Kidney (tissue), 14 donors: ENCODE results near the gene YAF2. TPM values are rescaled to one million over a fixed set of nuclear protein-coding genes. Genes with fewer than 3 reads are reported as not detected.
"Not testable (repeated sequence)": the region's sequence is repeated elsewhere in the genome, so short reads cannot be mapped to it uniquely, and the experiment has no call there.

Experiments used
- DNase-seq, 5 donors: peaks; one replicate each; pipeline ENCODE4 v3.0.0-alpha.2; 2013 to 2020
- FAIRE-seq: peaks from 2 replicates; lab custom pipeline; 2012; peaks lifted over from hg19 to GRCh38; lab: Jason Lieb, UNC
- H3K27ac ChIP-seq, 2 donors: one replicate each; pipeline ENCODE4 v1.7.0; 2013; ENCODE audit warnings: low read depth in 2 of 2, low read length in 2 of 2, inconsistent platforms in 1 of 2
- H3K27me3 ChIP-seq: one replicate; pipeline ENCODE4 v1.7.1; 2013; ENCODE audit warnings: low read length, inconsistent platforms; ENCODE audit not compliant: control insufficient read depth, insufficient read depth
- H3K36me3 ChIP-seq, 3 donors: one replicate each; pipeline versions ENCODE4 v1.7.0 to v1.7.1; 2013; ENCODE audit warnings: low read length in 3 of 3, control low read depth in 1 of 3, inconsistent platforms in 1 of 3; ENCODE audit not compliant: insufficient read depth in 3 of 3, control insufficient read depth in 2 of 3
- H3K4me1 ChIP-seq, 3 donors: one replicate each; pipeline versions ENCODE4 v1.7.0 to v1.7.1; 2013; ENCODE audit warnings: low read length in 3 of 3, inconsistent platforms in 1 of 3, low read depth in 1 of 3; ENCODE audit not compliant: control insufficient read depth in 2 of 3, insufficient read depth in 2 of 3
- H3K4me3 ChIP-seq, 3 donors: one replicate each; pipeline versions ENCODE4 v1.7.0 to v1.8.1; 2013; ENCODE audit warnings: low read length in 3 of 3, control low read depth in 1 of 3, inconsistent platforms in 1 of 3
- H3K9ac ChIP-seq, 3 donors: one replicate each; pipeline versions ENCODE4 v1.7.0 to v1.7.1; 2013; ENCODE audit warnings: low read length in 3 of 3, control low read depth in 1 of 3, inconsistent platforms in 1 of 3
- H3K9me3 ChIP-seq, 3 donors: one replicate each; pipeline versions ENCODE4 v1.7.0 to v1.7.1; 2013; ENCODE audit warnings: low read length in 3 of 3, control low read depth in 1 of 3, inconsistent platforms in 1 of 3; ENCODE audit not compliant: control insufficient read depth in 2 of 3, insufficient read depth in 1 of 3
- intact Hi-C: fragments of 100-400 bp; cut with DNase I; formaldehyde crosslinking; loops from one replicate; pipeline ENCODE4 v1.11.1; 2022
- polyA plus RNA-seq: library from polyadenylated mRNA; stranded (reverse); fragments of 350-450 nt; fragmentation: Illumina TruSeq; extraction: RNeasy Lipid Tissue Mini Kit (QIAGEN cat#74804); gene quantifications from one replicate; pipeline ENCODE4 v1.2.3, GENCODE V29; 2014; ENCODE audit warnings: low read depth, low replicate concordance; ENCODE audit not compliant: insufficient read depth
- total RNA-seq: library from RNA; stranded (reverse); fragmentation: NEBNext Ultra II Directional; extraction: Animal tissue kit (Norgen Biotek cat#: 25700); gene quantifications from one replicate; pipeline ENCODE4 v1.2.1, GENCODE V29; 2021
- TF ChIP-seq, protein P1 (sequence below): IDR thresholded peaks from 3 replicates; pipeline ENCODE4 v1.5.1; 2012; ENCODE audit warnings: mild to moderate bottlenecking, moderate library complexity, borderline replicate concordance; ENCODE audit not compliant: insufficient read depth; ENCODE audit errors: extremely low read depth
- donor health status: control.
- donor health status: control.
- donor health status: control.
- donor health status: control.
- donor health status: control.
- donor health status: DM: yes; HTN: yes; CAD: no.
- donor health status: Normal renal cell carcinoma (clear cell type).

YAF2 gene
- total and polyA plus RNA-seq, 2 donors from 2014 or later: 15.0 to 32.0 TPM

DNA sequence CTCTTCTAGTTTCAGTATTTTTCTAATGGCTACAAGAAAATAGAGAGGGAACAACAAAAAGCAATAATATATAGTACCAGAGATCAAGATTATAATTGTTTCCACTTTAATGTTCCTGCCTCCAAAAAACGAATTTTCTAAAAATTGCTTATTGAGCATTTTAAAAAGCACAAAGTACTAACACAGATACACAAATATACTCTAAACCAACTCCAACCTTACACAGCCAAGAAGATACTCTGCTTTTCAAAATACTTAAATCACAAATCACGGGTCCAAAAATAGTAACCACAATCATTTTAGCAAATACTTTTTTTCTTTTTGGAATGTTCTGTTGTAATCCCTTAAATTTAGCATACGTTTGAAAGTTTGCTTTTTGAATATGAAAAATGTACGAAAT is 2.0 kb downstream of the YAF2 start:
- H3K9me3 ChIP-seq: no peaks in the 10 kb centered on the region
- FAIRE-seq (no peak), DNase-seq (no peak)
- H3K36me3 ChIP-seq: no peaks in the 10 kb centered on the region
- intact Hi-C loops: no loop called here
- TF ChIP-seq, protein P1, sequence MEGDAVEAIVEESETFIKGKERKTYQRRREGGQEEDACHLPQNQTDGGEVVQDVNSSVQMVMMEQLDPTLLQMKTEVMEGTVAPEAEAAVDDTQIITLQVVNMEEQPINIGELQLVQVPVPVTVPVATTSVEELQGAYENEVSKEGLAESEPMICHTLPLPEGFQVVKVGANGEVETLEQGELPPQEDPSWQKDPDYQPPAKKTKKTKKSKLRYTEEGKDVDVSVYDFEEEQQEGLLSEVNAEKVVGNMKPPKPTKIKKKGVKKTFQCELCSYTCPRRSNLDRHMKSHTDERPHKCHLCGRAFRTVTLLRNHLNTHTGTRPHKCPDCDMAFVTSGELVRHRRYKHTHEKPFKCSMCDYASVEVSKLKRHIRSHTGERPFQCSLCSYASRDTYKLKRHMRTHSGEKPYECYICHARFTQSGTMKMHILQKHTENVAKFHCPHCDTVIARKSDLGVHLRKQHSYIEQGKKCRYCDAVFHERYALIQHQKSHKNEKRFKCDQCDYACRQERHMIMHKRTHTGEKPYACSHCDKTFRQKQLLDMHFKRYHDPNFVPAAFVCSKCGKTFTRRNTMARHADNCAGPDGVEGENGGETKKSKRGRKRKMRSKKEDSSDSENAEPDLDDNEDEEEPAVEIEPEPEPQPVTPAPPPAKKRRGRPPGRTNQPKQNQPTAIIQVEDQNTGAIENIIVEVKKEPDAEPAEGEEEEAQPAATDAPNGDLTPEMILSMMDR: no peak
- peaks cover 0 to 14% (median 6%) of the 10 kb centered on the region in 3 donors for H3K4me1 ChIP-seq
- no peak overlapping the region for H3K27ac ChIP-seq
- no peaks in the 10 kb centered on the region for H3K27me3 ChIP-seq
- H3K9ac ChIP-seq: no peak overlapping the region
- H3K4me3 ChIP-seq: no peak overlapping the region

DNA sequence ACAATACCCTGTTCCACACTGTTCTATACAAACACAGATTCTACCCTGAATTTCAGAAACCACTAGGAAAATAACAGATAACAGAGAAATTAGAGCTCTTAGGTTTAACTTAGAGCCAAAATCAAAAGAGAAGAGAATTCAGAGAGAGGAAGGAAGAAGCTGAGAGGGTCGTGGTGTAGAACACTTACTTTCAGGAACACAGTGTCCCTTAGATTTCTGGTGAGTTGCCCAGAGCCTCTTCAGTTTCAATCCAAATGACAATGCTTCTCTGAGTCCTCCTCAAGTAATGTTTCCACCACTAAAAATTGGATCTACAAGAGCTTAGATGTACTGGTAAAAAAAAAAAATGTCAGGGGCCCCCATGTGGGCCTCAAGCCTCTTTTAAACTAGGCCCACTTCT is 2.6 kb downstream of the YAF2 start:
- Histone ChIP-seq H3K9me3 (no peaks in the 10 kb centered on the region), H3K4me1 (peaks cover 0 to 14% (median 6%) of the 10 kb centered on the region in 3 donors), H3K9ac (no peak overlapping the region), H3K4me3 (no peak overlapping the region), H3K27ac (peak overlapping the region in 1 of 2 donors; percentile 30), H3K36me3 (no peaks in the 10 kb centered on the region), H3K27me3 (no peaks in the 10 kb centered on the region)
- FAIRE-seq (no peak), DNase-seq (no peak)
- intact Hi-C loops: no loop called here
- TF ChIP-seq, protein P1: no peak

DNA sequence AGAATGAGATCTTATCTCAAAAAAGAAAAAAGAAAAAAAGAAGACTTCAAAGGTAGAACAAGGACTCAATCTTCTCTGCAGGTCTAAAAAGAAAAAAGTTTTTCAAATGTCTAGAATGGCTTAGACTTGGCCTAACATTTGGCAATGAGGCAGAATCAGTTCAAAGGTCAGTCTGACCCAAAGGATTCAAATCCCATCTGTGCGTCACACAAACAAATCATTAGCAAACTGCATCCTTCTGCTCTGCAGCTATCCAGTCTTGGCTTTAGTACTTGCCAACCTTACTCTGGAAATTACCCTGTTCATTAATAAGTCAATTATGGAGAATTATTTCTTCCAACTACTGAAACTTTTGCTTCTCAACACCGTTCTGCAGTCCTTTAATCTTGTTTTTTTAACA is 3.1 kb downstream of the YAF2 start:
- Histone ChIP-seq H3K9me3 (no peaks in the 10 kb centered on the region), H3K36me3 (no peaks in the 10 kb centered on the region), H3K27ac (peak overlapping the region in 1 of 2 donors; percentile 30), H3K27me3 (no peaks in the 10 kb centered on the region), H3K4me1 (peaks cover 0 to 14% (median 6%) of the 10 kb centered on the region in 3 donors), H3K9ac (no peak overlapping the region), H3K4me3 (no peak overlapping the region)
- DNase-seq (no peak), FAIRE-seq (peak; percentile 37)
- TF ChIP-seq, protein P1: no peak
- intact Hi-C loops: no loop called here

GRCh38 chr12:42227525-42227924 is 10.5 kb downstream of the YAF2 start:
- H3K36me3 ChIP-seq, H3K27me3 ChIP-seq, H3K4me1 ChIP-seq, FAIRE-seq, H3K4me3 ChIP-seq, H3K9ac ChIP-seq, DNase-seq, H3K27ac ChIP-seq, intact Hi-C loops, H3K9me3 ChIP-seq: not testable (repeated sequence)

DNA sequence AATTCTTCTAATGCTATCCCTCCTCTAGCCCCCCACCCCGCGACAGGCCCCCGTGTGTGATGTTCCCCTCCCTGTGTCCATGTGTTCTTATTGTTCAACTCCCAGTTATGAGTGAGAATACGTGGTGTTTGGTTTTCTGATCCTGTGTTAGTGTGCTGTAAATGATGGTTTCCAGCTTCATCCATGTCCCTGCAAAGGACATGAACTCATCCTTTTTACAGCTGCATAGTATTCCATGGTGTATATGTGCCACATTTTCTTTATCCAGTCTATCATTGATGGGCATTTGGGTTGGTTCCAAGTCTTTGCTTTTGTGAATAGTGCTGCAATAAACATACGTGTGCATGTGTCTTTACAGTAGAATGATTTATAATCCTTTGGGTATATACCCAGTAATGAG is 13.5 kb downstream of the YAF2 start:
- DNase-seq, H3K36me3 ChIP-seq, FAIRE-seq, H3K9me3 ChIP-seq, intact Hi-C loops, H3K4me3 ChIP-seq, H3K27ac ChIP-seq, H3K4me1 ChIP-seq, H3K9ac ChIP-seq, H3K27me3 ChIP-seq: not testable (repeated sequence)
